Left hindlimb (tissue), 1 donor: Measurements from ENCODE around the gene LTBR.
"Not testable (repeated sequence)": the region's sequence is repeated elsewhere in the genome, so short reads cannot be mapped to it uniquely, and the experiment has no call there.

Experiments
- DNase-seq: peaks from one replicate; pipeline ENCODE4 v3.0.0-alpha.2; 2018

Gene LTBR

DNA sequence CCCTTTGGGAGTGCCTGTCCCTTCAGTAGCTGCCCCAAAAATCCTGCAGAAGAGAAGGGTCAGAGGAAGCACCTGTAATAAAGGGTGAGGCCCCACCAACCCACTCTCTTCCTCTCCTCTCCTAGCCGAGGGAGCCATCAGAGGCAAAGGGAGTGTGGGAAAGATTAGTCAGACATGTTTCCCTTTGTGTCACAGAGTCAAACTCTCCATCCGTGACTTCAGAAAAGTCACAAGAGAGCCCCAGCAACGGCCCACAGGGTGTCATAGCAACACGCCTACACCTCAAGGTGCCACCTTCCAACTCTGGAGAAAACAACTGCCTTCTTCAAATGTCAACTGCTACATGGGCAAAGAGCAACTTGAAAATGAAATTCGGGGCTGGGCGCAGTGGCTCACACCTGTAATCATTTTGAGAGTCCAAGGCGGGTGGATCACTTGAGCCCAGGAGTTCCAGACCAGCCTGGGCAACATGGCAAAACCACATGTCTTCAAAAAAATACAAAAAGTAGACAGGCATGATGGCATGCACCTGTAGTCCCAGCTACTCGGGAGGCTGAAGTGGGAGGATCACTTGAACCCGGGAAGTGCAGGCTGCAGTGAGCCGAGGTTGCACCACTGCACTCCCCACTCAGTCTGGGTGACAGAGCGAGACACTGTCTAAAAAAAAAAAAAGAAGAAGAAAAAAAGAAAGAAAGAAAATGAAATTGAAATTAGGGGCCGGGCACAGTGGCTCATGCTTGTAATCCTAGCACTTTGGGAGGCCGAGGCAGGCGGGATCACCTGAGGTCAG is 43.1 kb downstream of the LTBR start:
- no peak for DNase-seq

DNA sequence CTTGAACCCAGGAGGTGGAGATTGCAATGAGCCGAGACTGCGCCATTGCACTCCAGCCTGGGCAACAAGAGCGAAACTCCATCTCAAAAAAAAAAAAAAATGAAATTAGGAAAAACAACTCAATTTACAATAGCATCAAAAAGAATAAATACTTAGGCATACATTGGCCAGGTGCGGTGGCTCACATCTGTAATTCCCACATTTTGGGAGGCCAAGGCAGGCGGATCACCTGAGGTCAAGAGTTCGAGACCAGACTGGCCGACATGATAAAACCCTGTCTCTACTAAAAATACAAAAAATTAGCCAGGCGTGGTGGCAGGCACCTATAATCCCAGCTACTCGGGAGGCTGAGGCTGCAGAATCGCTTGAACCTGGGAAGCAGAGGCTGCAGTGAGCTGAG is 43.8 kb downstream of the LTBR start:
- not testable (repeated sequence) for DNase-seq

GRCh38 chr12:6428326-6428725 is 44.4 kb downstream of the LTBR start:
- DNase-seq: no peak

GRCh38 chr12:6430124-6430989 is 46.4 kb downstream of the LTBR start:
- DNase-seq: peak; percentile 54

DNA sequence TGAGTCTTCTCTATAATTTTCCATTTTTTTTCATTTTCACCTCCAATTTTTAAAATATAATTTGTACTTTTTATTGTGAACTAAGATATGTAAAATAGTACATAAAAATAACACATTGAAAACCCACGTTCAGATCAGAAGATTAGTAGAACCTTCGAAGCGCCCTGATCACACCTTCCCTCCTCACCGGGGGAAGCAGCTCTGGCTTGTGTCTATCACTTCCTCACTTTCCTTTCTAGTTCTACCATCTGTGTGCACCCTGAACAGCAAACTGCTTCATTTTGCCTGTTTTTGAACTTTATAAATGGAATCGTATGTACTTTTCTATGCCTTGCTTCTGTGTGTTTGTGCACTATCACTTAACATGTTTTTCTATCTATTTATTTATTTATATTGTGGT is 49.0 kb downstream of the LTBR start:
- DNase-seq: no peak

DNA sequence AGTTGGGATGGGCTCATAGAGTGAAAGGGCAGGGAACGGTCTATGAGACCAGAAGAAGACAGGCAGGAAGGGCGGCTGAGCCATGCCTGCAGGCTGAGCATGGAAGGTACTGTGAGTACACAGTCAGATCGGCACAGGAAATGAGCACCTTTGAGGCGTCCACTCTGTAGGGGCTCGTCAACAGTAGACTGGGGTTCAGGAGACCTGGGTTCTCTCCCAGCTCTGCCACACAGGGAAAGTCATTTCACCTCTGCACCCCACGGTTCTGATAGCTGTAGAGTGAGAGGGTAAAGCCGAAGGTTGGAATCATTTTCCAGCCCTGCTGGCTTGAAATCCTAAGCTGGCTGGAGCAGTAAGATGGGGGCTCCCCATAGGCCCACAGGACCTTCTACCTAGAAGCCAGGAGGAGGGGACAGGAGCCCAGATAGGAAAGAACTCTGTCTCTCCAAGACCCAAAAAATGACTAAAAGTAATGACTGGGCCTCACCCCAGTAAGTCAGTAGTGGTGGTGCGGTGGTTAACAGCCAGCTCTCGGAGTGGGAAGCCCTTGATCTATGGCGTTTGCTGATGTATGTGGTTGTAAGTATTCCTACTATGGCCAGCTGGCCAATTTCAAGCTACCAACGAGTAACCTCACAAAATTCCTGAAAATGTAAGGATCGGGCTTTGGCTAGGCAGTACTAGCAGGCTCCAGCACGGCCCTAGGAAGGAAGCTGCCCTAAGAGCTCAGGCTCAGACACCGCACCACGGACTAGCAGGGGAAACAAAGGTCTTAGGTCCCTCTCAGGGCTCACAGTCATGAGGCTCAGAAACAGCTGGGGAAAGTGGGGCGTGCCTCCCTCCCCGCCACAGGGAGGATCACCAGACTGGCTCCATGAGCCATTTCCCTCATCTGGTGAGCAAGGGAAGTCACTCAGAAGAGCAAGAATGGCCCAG is 50.5 kb downstream of the LTBR start:
- no peak for DNase-seq

DNA sequence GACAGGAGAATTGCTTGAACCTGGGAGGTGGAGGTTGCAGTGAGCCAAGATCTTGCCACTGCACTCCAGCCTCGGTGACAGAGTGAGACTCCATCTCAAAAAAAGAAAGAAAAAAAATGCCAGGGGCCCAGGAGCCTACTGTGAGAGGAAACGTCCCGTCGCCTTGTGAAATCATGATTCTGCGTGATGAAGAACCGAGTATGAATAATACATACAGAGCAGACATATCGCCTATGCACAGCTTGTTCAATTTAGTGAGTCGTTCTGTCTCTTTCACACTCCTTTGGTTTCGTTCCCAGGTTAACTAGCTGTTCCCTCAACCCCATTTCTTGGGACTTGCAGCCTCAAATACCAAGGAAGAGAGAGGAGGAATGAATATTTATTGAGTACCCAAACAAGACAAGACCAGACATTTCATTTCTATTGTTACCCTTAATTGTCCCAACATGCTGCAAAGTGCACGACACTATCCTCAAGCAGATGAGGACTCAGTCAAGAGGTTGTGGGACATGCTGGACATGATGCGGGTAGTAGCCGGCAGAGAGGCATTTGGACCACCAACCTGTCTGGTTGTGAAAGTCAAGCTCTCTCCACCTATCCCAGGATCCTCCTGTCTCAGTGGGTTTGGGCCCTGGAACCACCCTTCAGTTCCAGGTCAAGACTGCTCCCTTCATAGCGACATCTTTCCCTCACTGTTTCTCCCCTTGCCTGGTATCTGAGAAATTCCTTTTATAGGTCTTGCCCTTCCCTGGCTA is 52.2 kb downstream of the LTBR start:
- DNase-seq: no peak

GRCh38 chr12:6437586-6437985 is 53.6 kb downstream of the LTBR start:
- DNase-seq: no peak

DNA sequence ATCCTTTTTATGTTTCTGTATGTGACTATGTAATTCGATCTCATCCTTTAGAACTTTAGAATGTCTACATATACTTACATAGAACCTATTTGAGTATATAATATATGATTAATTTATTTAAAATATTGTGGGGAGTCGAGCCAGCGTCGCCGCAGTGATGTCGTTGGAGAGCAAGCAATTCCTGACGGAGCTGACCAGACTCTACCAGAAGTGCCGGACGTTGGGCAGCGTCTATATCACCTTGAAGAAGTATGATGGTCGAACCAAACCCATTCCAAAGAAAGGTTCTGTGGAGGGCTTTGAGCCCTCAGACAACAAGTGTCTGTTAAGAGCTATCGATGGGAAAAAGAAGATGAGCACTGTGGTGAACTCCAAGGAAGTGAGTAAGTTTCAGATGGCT is 54.4 kb downstream of the LTBR start:
- DNase-seq: no peak

- no peak for DNase-seq
Observed at GRCh38 chr12:6440391-6440790, 56.4 kb downstream of the LTBR start.
